ENCODE data around the gene FOXC2.

Gene FOXC2

DNA sequence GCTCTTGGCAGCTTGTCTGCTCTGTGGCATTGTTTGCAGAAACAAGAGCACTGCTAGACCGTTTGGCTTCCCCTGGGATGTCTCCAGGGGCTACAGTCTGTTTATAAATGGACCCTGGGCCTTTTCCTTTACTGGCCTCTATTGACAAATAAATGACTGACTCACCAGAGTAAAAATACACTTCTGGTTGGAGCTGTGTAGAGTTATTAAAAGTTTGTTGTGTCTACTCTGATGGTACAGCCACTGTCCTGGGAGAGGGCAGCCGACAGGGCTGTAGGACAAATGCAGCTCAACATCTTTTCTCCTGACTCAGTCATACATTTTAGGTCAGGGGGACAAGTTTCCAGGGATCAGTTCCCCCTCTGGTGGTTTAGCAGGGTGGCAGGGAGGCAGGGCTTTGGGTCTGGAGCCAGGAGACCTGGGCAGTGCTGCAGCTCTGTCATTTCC is 41.7 kb downstream of the FOXC2 start:
- H4K20me1 ChIP-seq (ENCODE audit: insufficient read depth, low read length) = no peaks in the 10 kb centered on the region
- no peak overlapping the region for H3K27ac ChIP-seq (ENCODE audit: low read length)
- no peaks in the 10 kb centered on the region for H3K36me3 ChIP-seq (replicated peaks; ENCODE audit: low read depth, low read length)
- peaks cover 9% of the 10 kb centered on the region for H3K27me3 ChIP-seq (ENCODE audit: low read depth, low read length)
- TF ChIP-seq EZH2phosphoT487 (IDR thresholded peaks at IDR 0.05; ENCODE audit: low read depth) (no peak), CTCF (IDR thresholded peaks at IDR 0.05; ENCODE audit: low read depth, low read length) (no peak)
- no peaks in the 10 kb centered on the region for H3K4me1 ChIP-seq (ENCODE audit: low read length)
- H3K4me3 ChIP-seq (ENCODE audit: low read length) = no peak overlapping the region
- H3K79me2 ChIP-seq (ENCODE audit: low read length) = no peaks in the 10 kb centered on the region
- no peak overlapping the region for H3K9ac ChIP-seq (ENCODE audit: low read length)
- no peak overlapping the region for H3K4me2 ChIP-seq (ENCODE audit: low read length)
- no peaks in the 10 kb centered on the region for H3K9me3 ChIP-seq (ENCODE audit: insufficient read depth, low read length)
- H2AFZ ChIP-seq (ENCODE audit: low read depth, low read length) = no peak overlapping the region

- Histone ChIP-seq H3K4me1 (ENCODE audit: low read length) (no peaks in the 10 kb centered on the region), H3K27ac (ENCODE audit: low read length) (no peak overlapping the region), H3K36me3 (replicated peaks; ENCODE audit: low read depth, low read length) (no peaks in the 10 kb centered on the region), H3K4me3 (ENCODE audit: low read length) (no peak overlapping the region), H3K9me3 (ENCODE audit: insufficient read depth, low read length) (no peaks in the 10 kb centered on the region), H3K9ac (ENCODE audit: low read length) (no peak overlapping the region), H2AFZ (ENCODE audit: low read depth, low read length) (no peak overlapping the region), H3K79me2 (ENCODE audit: low read length) (no peaks in the 10 kb centered on the region), H4K20me1 (ENCODE audit: insufficient read depth, low read length) (no peaks in the 10 kb centered on the region), H3K27me3 (ENCODE audit: low read depth, low read length) (peaks cover 9% of the 10 kb centered on the region), H3K4me2 (ENCODE audit: low read length) (no peak overlapping the region)
- TF ChIP-seq CTCF (IDR thresholded peaks at IDR 0.05; ENCODE audit: low read depth, low read length) (no peak), EZH2phosphoT487 (IDR thresholded peaks at IDR 0.05; ENCODE audit: low read depth) (no peak)
These were observed 42.5 kb downstream of the FOXC2 start for GRCh38 chr16:86609115-86609514.

DNA sequence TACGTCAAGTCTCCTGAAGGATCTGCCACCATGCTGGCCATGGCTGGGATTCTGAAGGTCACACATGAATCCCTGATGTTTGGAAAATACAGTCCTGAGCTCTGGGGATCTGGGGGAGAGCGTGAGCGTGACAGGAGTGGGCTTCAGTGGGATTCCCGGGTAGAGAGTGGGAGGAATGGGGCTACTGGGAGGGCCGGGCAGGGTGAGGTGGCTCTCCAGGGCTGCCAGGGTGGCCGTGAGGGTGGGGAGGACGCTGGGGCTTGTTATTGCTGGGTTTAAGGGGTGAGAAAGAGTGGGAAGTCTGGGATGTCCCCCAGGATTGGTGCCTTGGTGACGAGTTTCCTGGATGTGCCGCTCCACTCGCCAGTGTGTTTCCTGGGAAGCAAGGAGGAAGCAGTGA is 43.0 kb downstream of the FOXC2 start:
- Histone ChIP-seq H3K9ac (ENCODE audit: low read length) (no peak overlapping the region), H3K27me3 (ENCODE audit: low read depth, low read length) (peaks cover 9% of the 10 kb centered on the region), H3K4me2 (ENCODE audit: low read length) (no peak overlapping the region), H3K27ac (ENCODE audit: low read length) (no peak overlapping the region), H3K79me2 (ENCODE audit: low read length) (no peaks in the 10 kb centered on the region), H3K9me3 (ENCODE audit: insufficient read depth, low read length) (no peaks in the 10 kb centered on the region), H4K20me1 (ENCODE audit: insufficient read depth, low read length) (no peaks in the 10 kb centered on the region), H2AFZ (ENCODE audit: low read depth, low read length) (no peak overlapping the region), H3K4me1 (ENCODE audit: low read length) (no peaks in the 10 kb centered on the region), H3K36me3 (replicated peaks; ENCODE audit: low read depth, low read length) (no peaks in the 10 kb centered on the region), H3K4me3 (ENCODE audit: low read length) (no peak overlapping the region)
- no peak for TF ChIP-seq EZH2phosphoT487 (IDR thresholded peaks at IDR 0.05; ENCODE audit: low read depth)
- TF ChIP-seq CTCF (IDR thresholded peaks at IDR 0.05; ENCODE audit: low read depth, low read length) = no peak

DNA sequence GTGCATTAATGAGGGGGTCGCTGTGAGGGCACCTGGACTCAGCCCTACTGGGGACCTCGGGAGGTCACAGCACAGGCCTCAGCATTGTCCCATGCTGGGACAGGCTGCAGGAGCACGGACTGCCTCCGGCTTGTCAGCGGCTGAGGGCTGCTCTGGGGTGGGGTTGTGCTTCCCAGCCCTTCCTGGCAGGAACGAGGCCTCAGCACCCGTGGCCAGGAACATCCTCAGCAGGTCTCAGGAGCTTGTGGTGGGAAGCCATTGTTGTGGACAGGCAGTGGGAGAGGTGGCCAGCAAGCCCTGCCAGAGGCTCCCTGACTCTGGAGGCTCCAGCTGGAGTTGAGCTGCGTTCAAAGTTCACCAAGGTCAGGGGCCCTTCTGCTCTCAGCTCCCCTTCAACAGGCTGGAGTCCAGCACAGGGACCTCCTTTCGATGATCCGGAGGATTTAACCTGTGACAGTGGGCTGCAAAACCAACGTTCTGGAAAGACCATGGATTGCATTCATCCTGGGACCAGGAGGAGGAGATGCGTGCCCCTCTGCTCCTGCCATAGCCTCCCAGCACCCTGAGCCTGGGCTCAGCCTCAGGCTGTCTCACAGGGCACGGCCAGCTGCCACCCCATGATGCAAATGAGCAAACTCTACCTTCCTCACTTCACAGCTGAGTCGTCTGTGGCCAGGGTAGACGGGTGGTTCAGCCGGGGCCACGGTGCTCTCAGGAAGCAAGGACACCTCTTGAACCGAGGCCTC is 44.3 kb downstream of the FOXC2 start:
- no peak overlapping the region for H3K9ac ChIP-seq (ENCODE audit: low read length)
- no peaks in the 10 kb centered on the region for H3K79me2 ChIP-seq (ENCODE audit: low read length)
- H2AFZ ChIP-seq (ENCODE audit: low read depth, low read length) = no peak overlapping the region
- H3K36me3 ChIP-seq (replicated peaks; ENCODE audit: low read depth, low read length) = no peaks in the 10 kb centered on the region
- peaks cover 9% of the 10 kb centered on the region for H3K27me3 ChIP-seq (ENCODE audit: low read depth, low read length)
- no peak for TF ChIP-seq CTCF (IDR thresholded peaks at IDR 0.05; ENCODE audit: low read depth, low read length)
- no peak overlapping the region for H3K4me3 ChIP-seq (ENCODE audit: low read length)
- no peaks in the 10 kb centered on the region for H4K20me1 ChIP-seq (ENCODE audit: insufficient read depth, low read length)
- H3K4me1 ChIP-seq (ENCODE audit: low read length) = no peaks in the 10 kb centered on the region
- H3K4me2 ChIP-seq (ENCODE audit: low read length) = no peak overlapping the region
- H3K27ac ChIP-seq (ENCODE audit: low read length) = no peak overlapping the region
- H3K9me3 ChIP-seq (ENCODE audit: insufficient read depth, low read length) = no peaks in the 10 kb centered on the region

Measured in OCI-LY3 (cell line).